LNCAP (cell line): ENCODE measurements around the gene GAB1.

Experiments used
- CTCF ChIP-seq: fragments of 450-650 bp; IDR thresholded peaks from 2 replicates; pipeline ENCODE4 v1.5.1; 2017; ENCODE audit warnings: mild to moderate bottlenecking

The GAB1 gene

DNA sequence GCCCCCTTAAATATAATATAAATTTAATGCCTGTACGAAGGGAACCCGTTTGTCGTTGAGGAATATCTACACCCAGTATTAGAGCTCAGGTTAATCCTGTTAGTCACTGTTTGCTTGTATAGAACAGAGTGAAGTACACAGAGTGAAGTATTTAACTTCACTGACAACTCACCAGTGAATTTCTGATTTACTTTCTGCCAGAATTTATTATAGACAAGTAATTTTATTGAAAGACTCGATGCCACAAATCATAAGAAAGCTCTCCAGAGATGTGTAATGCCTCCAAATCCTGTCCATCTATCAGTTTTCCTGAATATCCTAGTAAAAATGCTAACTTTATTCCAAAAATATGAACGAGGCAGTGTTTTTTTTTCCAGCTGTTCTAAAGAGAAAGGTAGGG, 1.6 kb downstream of the GAB1 start:
- no peak for TF ChIP-seq CTCF

DNA sequence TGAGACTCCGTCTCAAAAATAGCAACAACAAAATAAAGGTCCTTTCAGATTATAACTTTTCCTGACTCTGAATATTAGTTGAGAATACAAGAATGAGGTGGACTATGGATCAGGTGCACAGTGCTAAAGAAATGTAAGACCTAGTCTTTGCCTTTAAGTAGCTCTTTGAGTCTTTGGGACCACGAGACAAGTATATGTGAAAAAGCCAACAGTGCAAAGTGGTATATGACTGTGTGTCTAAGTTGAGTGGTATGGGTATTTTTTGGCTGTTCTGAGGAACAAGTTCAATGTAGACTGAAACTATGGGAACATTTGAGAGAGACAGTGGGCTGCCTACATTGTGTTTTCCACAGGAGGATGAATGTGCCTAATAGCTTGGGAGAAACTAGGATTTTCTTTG, 2.8 kb downstream of the GAB1 start:
- TF ChIP-seq CTCF = no peak

DNA sequence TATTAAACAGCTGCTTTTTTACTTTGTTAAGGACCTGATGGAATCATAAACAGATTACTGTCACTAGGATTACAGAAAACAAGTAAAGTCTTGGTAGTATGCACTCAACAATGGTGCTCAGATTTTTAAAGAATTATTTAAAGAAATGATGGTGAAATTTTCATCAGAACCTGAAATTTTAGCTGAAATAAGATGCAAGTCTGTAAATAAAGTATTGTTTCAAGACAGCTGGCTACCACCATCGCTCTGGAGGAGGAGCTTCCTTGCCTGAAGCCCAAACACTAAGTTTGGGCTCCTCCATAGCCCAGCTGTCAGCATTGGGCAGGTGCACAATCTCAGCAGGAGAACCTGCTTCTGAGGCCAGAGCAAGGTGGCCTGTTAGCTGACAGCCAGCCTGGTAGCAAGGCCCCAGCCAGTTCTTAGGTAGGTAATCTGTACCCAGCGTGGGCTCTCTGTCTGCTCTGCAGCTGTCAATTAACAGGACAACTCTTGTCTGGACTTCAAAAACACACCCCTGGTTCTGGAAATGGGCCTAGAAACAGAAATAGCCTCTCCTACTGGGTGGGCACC, 4.6 kb downstream of the GAB1 start:
- TF ChIP-seq CTCF = no peak

DNA sequence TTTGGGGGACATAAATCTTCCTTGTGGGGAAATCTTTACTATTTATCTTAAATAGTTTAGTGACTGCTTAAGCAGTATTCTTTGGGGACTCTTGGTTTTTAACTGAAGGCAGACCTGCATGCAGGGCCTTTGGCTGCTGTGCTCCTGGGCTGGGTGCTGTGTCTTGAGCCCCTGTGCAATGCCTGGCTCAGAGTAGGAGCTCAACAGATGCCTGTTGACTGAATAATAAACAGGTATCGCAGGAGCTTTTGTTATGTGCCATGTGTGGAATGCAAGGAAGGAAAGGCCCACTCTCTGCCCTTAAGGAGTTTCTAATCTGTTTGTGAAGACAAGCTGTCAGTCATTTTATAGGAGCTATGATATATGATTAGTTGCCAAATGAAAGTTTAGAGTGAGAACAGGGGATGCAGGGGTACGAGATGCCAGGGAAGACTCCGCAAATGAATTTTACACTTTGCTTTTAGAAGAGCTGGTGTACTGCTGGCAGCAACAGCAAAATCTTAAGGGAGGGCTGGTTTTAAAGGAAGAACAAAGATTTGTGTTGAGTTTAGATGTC, 6.7 kb downstream of the GAB1 start:
- no peak for TF ChIP-seq CTCF

DNA sequence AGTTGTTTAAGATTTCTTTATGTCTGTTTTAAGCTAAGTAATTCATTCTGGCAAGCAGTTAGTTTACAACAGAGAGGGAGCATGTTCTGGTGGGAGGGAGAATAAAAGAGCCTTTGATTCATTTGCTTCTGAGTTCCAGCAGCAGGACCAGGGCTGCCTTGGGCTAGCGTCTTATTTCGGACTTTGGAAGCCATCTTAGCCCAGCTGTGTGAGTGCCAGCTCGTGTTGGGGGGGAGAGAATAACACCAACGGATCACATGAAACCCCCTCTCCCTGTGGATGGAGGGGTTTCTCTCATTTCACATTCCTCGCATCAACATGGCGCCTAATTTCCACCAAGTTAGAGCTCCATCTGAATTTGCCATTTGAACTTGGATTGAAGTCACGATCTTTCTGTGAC, 7.4 kb downstream of the GAB1 start:
- TF ChIP-seq CTCF = no peak

DNA sequence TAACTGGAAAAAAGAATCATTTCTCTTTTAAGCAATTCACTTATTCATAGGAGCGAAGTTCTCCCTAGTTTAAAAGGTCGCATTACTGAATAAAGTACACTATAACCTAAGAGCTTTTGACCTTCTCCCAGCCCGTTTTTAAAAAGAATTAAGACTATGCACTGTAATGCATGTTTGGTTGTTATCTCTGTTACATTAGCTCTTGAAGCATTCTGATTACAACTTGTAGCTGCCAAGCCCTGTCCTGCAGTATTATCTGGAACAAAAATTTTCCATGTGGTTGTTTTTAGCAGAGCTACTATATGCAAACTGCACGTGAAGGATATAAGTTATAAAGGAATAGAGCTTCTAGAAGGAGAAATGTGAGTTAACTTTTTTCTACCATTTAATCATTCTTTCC, 8.1 kb downstream of the GAB1 start:
- no peak for TF ChIP-seq CTCF

- TF ChIP-seq CTCF = no peak
These were observed 8.7 kb downstream of the GAB1 start for GRCh38 chr4:143345356-143345755.

DNA sequence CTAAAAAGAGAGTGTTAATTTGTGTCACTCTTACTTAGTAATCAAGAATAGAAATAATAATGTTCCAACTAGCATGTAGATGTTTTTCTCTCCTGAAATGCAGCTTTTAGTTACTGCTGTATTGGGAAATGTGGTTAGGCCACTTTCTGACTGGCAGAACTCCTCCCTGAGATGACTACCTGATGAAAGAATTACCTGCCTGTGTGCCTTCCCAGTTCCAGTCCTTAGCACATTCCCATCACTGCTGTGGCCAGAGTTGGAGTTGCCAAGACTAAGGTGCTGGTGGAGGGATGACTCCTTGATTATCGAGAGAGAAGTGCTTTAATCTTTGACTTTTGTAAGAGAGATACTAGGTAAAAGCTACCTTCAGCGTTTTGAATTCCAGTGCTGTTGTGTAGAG, 9.5 kb downstream of the GAB1 start:
- TF ChIP-seq CTCF = no peak
